ENCODE measurements around the gene PAIP2B. TPM values are rescaled to one million over a fixed set of nuclear protein-coding genes. Genes with fewer than 3 reads are reported as not detected.

Gene PAIP2B
- total and polyA plus RNA-seq, 10 of the 15 experiments (the other 5 are each of a cell fraction or from before 2014, with no cell fraction given), result 0.06 to 0.79 (median 0.32) TPM

- BruUV-seq (replicated peaks), result no TSS peak
- POLR2A ChIA-PET, result no interaction called here
Measured at GRCh38 chr2:71240794-71241193, 13.9 kb upstream of the PAIP2B start.

More at GRCh38 chr2:71240794-71241193, 13.9 kb upstream of the PAIP2B start:
- TF ChIP-seq LARP7 (IDR thresholded peaks at IDR 0.05) (no peak), PBX3 (IDR thresholded peaks at IDR 0.05; ENCODE audit: insufficient replicate concordance, low read depth, low read length) (no peak), ZNF217 (IDR thresholded peaks at IDR 0.05) (no peak), CBX5 (IDR thresholded peaks at IDR 0.05; ENCODE audit: low read depth) (no peak), ZNF592 (IDR thresholded peaks at IDR 0.05) (no peak), MEF2B (IDR thresholded peaks at IDR 0.05; ENCODE audit: partially characterized antibody, poor library complexity, severe bottlenecking) (no peak), POLR2AphosphoS5 (IDR thresholded peaks at IDR 0.05; ENCODE audit: low read length) (no peak), ZBED1 (IDR thresholded peaks at IDR 0.05; ENCODE audit: borderline replicate concordance) (no peak), CHD1 (IDR thresholded peaks at IDR 0.05; ENCODE audit: low read depth, low read length) (no peak), RELB (IDR thresholded peaks at IDR 0.05; ENCODE audit: low read depth) (no peak), REST (IDR thresholded peaks at IDR 0.05; ENCODE audit: low read depth, low read length) (no peak), SRF (IDR thresholded peaks at IDR 0.05; ENCODE audit: low read depth in 2 of 2, low read length in 2 of 2) (no peak)
- TF ChIP-seq, protein P1, sequence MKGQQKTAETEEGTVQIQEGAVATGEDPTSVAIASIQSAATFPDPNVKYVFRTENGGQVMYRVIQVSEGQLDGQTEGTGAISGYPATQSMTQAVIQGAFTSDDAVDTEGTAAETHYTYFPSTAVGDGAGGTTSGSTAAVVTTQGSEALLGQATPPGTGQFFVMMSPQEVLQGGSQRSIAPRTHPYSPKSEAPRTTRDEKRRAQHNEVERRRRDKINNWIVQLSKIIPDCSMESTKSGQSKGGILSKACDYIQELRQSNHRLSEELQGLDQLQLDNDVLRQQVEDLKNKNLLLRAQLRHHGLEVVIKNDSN (IDR thresholded peaks at IDR 0.05; ENCODE audit: borderline replicate concordance, extremely low read length, insufficient read depth, low read depth, low read length), result no peak
- Histone ChIP-seq H3K4me2 (ENCODE audit: control insufficient read depth, insufficient read depth) (no peak overlapping the region), H4K20me1 (ENCODE audit: control insufficient read depth, insufficient read depth) (no peaks in the 10 kb centered on the region), H3K4me3 (no peak overlapping the region), H3K27ac (ENCODE audit: control insufficient read depth, insufficient read depth) (no peak overlapping the region), H3K4me1 (ENCODE audit: control insufficient read depth, insufficient read depth, low read length) (no peaks in the 10 kb centered on the region), H3K27me3 (replicated peaks in 1 of 2; ENCODE audit: control insufficient read depth in 2 of 2, insufficient read depth in 2 of 2, low read length in 1 of 2) (no peaks in the 10 kb centered on the region; a peak in 2 of 4 replicates), H2AFZ (ENCODE audit: control insufficient read depth, low read depth, low read length) (no peak overlapping the region), H3K9ac (ENCODE audit: control insufficient read depth, insufficient read depth, low read length) (no peak overlapping the region), H3K9me3 (replicated peaks; ENCODE audit: control insufficient read depth, insufficient read depth, low read length) (no peaks in the 10 kb centered on the region), H3K79me2 (ENCODE audit: control insufficient read depth, insufficient read depth, low read length) (no peaks in the 10 kb centered on the region), H3K36me3 (ENCODE audit: control insufficient read depth in 2 of 2, insufficient read depth in 2 of 2, low read length in 1 of 2) (no peaks in the 10 kb centered on the region)
- CTCF ChIA-PET, result no interaction called here
- SMC1A ChIA-PET (ENCODE audit: uncharacterized antibody, unreplicated experiment), result no interaction called here
- intact Hi-C loops (cut with micrococcal nuclease; ENCODE audit: unreplicated experiment), result no loop called here
- DNase-seq (ENCODE audit: low read depth, low spot score), result no peak
- RAD21 ChIA-PET (ENCODE audit: unreplicated experiment), result no interaction called here
- whole genome bisulfite sequencing (ENCODE audit: insufficient coverage, insufficient replicate concordance, low lambda C conversion rate, missing lambda C conversion rate), result 20% methylated on average over 3 of the region's 3 CpGs
- FAIRE-seq, result no peak
- in situ Hi-C loops (cut with MboI), result no loop called here
- no peak; the same call in 1 of the 3 replicates for ATAC-seq
